Measurements from ENCODE around the gene LRRFIP1.

Gene LRRFIP1

DNA sequence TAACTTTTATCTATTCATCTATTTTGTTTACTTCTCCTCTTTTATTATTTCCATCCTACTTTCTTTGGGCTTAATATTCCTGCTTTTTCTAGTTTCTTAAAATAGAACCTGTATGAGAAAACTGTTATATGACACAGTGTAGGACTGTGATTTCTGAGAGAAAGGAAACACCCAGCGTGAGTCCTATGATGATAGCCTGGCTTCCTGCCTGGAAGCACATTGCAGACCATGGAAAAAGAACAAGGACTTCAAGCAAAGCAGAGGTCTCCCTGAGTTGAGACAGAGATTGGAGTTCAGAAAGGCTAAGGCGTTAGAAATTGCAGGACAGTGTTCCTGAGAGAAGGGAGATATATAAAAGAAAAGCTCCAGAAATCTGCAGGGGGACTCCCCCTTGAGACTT lies 178.9 kb downstream of the LRRFIP1 start:
- in situ Hi-C loops (cut with HindIII; ENCODE audit: low sequenced_read_pairs): no loop called here

DNA sequence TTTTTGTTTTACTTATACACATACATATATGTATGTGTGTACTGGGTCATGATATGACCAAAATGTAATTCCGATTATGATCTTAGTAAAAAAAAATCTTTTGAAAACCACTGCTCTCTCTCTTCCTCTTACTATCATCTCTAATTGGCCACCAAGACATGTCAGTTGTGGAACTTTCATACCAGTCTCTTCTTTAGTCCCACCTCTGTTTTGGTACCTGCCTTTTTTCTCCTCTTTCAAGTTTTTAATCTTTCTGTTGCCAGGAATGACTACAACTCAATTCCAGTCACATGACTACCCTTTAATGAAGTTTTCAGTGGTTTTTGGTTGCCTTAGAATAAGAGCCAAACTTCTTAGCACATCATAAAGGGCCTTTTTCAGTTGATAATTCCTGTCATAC lies 188.2 kb downstream of the LRRFIP1 start:
- in situ Hi-C loops (cut with HindIII; ENCODE audit: low sequenced_read_pairs): no loop called here

DNA sequence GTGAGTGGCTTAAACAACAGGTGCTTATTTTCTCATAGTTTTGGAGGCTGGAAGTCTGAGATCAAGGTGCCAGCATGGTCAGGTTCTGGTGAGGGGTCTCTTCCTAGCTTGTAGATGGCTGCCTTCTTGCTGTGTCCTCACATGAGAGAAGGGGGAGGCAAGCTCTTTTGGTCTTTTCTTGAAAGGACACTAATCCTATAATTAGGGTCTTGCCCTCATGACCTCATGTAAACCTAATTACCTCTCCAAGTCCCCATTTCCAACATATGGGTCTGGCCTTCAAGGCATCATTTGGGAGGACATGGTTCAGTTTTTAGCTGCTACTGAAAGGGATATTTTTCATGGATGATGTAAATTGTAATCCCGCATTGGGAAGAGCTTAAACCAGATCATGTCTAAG lies 189.1 kb downstream of the LRRFIP1 start:
- in situ Hi-C loops (cut with HindIII; ENCODE audit: low sequenced_read_pairs): no loop called here

DNA sequence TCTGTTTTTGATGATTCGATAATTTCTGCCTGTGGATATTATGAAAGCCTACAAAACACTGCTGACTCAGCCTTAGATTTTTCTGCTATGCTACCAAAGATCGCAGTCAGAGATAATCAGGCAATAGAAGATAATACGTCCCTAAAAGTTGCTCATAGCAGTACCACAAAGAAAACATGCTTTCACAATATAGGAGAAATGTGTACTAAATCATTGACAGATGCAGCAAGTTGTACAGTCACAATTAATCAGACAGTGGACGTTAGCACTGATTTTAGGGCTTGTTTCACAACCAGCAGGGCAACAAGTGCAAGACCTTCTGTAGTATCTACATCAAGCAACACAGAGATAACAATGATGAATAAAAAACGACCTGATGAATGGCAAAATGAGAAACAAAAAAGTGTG lies 190.7 kb downstream of the LRRFIP1 start:
- in situ Hi-C loops (cut with HindIII; ENCODE audit: low sequenced_read_pairs): no loop called here

DNA sequence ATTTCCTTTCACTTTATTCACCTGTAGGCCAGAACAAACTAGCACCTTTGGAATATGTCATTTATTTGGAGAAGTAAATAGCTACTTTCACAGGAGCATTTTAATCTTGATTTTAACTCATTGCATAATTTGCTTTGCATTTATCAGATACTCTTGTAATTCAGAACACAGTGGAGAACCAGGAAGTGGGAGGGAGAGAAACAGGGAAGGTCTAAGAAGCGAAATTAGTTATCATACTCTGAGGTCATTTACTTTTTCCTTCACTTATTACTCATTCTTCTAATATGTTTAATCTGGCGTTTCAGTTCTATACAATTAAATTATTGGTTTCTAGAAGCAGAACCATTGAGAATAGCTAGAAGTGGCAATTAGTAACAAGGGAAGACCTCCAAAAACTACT lies 191.8 kb downstream of the LRRFIP1 start:
- in situ Hi-C loops (cut with HindIII; ENCODE audit: low sequenced_read_pairs): no loop called here

DNA sequence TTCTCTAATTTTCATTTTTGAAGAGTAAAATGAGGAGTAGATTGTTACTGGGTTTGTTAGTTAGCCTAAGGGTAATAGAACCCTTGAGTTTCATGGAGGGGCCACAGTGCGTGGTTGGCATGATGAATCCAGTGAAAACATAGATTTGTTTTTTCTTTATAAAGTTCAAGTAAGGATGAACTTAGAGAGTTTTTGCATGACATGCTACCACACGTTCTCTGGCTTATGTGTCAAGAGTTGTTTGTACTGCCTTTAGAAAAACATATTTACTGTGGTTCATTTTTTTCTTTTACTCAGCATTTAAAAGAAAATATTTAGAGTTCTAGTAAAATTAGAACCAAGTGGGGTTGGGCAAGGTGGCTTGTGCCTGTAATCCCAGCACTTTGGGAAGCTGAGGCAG lies 193.0 kb downstream of the LRRFIP1 start:
- in situ Hi-C loops (cut with HindIII; ENCODE audit: low sequenced_read_pairs): no loop called here

DNA sequence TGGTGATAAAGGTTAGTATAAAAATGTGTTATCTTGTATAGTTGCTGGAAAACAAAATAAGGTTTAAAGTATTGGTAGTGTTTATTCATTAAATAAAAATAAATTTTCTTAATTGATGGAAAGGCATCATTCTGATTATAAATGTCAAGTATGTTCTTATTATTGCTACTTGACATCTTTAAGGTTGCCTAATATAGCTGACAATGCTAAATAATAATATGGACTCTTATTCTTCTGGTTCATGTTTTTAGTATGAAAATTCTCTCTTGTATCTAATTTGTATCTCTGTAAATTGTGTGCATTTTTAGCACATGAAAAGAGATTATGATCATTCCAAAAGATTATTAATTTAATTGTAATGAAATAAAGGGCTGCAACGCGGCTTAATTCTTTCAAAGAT lies 196.2 kb downstream of the LRRFIP1 start:
- in situ Hi-C loops (cut with HindIII; ENCODE audit: low sequenced_read_pairs): no loop called here

DNA sequence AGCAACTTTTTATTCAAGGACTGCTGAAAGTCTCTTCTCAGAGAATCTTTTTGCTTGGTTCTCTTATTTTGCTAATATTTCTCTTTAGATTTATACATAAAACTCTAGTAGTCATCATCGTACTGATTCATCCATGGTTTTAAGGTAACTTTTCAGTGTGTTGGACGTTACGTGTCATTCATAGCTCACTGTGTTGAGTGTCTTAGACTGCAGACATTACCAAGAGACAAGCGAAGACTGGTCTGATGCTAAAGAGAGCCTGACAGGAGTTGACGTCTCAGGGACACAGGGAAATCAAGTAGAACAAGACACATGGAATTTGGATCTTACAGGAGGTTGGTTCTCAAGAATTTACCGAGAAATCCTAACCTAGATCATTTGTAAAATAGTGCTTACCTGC lies 196.7 kb downstream of the LRRFIP1 start:
- in situ Hi-C loops (cut with HindIII; ENCODE audit: low sequenced_read_pairs): no loop called here

DNA sequence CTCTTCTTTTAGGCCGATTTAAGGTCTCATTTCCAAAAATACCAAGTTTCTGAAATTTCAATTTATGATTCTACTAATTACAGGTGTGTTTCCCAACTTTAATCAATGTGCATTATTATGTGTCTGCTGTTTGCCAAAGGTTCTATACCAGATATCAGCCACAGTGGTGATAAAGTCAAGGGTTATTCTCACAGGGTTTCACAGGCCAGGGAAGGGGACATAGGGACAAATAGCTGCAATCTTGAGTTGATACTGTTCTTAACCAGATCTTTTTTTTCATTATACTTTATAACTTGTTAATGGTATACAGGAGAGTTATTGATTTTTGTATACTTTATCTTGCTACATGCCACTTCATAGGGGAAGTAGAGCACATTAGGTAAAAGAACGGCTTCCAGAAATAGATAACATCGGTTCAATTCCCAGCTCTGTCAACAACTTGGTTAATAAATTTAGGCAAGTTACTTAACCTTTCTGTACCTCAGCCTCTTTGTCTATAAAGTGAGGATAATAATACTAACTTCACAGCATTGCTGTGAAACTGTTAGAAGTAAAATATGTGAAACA lies 200.1 kb downstream of the LRRFIP1 start:
- in situ Hi-C loops (cut with HindIII; ENCODE audit: low sequenced_read_pairs): no loop called here
